HUDEP-2 (cell line): ENCODE results near the gene MBOAT1.
A peak's percentile ranks its signal among the peaks of the same experiment; 100 is the strongest.

ENCODE experiments used
- DNase-seq, 76 experiments: peaks; one replicate each; lab custom pipeline; 2025; ENCODE audit not compliant: unreplicated experiment in 76 of 76; lab: John Stamatoyannopoulos, UW

Gene MBOAT1

DNA sequence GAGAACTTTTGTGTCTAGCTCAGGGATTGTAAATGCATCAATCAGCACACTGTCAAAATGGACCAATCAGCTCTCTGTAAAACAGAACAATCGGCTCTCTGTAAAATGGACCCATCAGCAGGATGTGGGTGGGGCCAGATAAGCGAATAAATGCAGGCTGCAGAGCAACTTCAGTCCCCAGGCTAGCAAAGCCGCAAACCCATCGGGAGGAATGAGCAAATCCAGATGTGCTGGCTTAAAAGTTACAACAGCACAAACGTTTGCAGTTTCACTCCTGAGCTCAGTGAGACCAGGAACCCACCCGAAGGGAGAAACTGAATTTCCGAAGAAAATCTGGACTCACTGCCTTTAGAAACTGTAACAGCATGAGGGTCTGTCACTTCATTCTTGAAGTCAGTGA is 21.9 kb upstream of the MBOAT1 start:
- no peak for DNase-seq

DNA sequence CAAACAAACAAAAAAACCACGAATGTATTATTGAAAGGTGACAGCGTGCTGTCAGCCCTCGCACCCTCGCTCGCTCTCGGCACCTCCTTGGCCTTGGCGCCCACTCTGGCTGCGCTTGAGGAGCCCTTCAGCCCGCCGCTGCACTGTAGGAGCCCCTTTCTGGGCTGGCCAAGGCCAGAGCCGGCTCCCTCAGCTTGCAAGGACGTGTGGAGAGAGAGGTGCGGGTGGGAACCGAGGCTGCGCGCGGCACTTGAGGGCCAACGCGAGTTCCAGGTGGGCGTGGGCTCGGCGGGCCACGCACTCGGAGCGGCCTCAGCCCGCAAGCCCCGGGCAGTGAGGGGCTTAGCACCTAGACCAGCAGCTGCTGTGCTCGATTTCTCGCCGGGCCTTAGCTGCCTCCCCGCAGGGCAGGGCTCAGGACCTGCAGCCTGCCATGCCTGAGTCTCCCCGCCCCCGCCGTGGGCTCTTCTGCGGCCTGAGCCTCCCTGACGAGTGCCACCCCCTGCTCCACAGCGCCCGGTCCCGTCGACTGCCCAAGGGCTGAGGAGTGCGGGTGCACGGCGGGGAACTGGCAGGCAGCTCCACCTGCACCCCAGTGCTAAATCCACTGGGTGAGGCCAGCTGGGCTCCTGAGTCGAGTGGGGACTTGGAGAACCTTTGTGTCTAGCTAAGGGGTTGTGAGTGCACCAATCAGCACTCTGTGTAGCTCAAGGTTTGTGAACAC is 20.9 kb upstream of the MBOAT1 start:
- DNase-seq, result no peak

DNA sequence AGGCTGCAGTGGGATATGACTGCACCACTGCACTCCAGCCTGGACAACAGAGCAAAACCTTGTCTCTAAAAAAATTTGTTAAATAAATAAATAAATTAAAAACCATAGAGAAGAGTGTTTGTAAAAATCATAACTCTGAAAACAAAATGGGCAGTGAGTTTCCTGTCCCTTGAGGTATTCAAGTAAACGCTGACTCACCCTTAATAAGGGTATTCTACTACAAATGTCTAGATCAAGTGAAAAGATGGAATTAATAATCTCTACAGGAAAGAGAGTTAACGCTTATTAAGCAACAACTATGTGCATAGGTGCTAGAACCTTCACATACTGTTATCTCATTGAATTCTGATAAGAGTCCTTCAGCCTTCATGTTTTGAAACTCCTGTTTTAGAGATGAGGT is 19.9 kb upstream of the MBOAT1 start:
- no peak for DNase-seq

DNA sequence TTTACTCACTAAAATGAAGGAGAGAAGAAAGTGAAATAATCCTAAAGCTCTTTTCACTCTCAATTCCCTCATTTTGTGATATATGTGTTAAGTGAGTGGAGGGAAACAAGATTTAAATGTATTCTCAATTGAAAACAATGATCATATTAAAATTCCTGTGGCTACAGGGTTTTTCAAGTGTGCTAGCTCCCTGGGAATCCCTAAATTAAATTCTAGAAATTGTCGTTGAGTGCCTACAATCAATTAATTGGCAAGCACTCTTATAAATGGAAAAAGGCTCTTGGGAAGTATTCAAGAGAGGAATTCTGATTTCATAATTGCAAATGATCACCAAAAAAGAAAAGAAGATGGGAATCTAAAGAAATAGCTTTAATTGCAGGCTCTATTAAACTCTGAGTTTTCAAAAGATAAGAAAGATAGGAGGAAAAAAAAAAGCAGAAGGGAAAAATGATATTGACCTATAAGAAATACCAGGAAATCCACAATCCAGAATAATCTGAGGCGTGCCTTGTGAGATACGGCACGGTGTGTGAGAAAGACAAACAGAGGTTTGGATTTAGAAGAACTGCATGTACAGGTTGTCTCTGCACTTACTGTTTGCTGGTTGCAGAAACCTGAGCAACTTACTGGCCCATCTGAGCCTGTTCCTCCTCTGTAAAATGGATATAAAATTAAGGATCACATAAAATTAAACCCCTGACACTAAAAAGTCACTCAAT is 18.3 kb upstream of the MBOAT1 start:
- no peak for DNase-seq

DNA sequence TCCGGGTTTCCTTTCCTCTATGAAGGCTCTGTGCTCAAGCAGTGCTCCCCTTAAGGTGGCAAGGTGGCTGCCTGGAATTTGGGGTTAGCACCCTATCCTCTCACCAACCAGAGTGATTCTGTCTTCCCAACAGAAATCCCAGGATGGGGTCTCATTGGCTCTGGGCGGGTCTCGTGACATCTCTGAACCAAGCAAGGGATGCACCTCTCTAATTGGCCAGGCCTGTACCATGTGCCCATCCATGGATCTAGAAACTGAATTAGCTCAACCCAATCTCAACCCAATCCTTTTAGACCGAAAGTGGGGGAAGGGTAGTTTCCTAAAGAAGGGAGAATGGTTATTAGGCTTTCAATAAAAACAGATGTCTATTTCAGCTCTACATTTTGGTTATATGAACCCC is 17.6 kb upstream of the MBOAT1 start:
- no peak for DNase-seq

DNA sequence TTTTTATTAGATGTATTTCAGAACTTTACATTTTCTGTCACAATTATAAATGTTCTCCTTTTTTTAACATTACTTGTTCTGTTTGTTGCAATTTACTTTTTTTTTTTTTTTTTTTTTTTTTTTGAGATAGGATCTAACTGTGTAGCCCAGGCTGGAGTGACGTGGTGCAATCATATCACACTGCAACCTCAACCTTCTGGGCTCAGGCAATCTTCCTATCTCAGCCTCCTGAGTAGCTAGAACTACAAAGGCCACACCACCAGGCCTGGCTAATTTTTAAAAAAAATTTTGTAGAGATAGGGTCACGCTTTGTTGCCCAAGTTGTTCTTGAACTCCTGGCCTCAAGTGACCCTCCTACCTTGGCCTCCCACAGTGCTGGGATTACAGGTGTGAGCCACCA is 15.1 kb upstream of the MBOAT1 start:
- peak in 31 of 76 experiments; percentile 6 to 70 (median 31) for DNase-seq

DNA sequence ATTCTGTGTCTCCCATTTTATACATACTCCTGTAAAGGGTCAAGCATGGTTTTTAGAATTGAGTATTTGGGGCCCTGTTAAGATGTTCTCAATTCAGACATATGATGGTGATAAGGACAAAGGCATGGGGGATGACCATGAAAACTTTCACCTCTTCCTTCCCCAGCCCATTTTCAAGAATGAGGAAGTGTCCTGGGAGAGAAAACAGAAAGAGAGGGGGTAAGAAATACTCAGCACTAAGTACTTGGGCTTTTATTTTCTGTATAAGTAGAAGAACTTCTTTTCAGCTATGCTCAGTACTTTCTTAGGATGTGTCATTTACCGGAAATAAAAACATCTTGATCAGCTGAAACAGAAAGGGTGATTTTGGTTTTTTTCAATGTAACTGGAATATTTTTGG is 10.9 kb upstream of the MBOAT1 start:
- DNase-seq, result no peak

DNA sequence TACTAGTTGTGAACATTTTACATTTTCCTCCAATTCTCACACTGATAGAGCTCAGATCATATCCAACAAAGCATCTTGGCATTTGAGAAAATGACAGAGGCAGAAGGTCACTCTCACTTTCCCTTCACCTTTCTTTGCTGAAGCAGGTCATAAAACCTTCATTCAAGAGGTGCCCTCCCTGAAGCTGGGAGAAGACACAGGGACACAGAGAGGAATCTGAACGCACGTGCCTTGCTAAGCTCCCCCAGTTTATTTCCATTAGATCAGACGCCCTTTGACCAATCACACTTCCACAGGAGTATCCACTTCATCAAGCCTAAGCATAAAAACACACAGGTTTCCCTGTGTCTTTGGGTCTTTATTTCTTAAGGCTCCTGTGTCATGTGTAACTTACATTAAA is 9.2 kb upstream of the MBOAT1 start:
- DNase-seq, result no peak

DNA sequence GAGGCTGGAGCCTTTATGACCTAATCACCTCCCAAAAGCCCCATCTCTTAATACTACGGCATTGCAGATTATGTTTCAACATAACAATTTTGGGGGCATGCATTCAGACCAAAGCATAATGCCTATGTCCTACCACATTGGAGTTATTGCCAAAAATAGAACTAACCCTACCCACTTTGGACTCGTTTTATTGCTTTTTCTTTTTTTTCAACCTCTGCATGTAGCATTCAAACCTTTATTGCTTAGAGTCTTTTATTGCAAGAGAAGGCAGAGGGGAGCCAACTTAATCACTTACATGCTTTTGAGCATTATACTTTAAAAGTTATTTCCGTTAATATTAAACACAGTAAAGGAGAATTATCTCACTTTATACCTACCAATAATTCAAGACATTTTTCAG is 8.1 kb upstream of the MBOAT1 start:
- DNase-seq, result no peak

DNA sequence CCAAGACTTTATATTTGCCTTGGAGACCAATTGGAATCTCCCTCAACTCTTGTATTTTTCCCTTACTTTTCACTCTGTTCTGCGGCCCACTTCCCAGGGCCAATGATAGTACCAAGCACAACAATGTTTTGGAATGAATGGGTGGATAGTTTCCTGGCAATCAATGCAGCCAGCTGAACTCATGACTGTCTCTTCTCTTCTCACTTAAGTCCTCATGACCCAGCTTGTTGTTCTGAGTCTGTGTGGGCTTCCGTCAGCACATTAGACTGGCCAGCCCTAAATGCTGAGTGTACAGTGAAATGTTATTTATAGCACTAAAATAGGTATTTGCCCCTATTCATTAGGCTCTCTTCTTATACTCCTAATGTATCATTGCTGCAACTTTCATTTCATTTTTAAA is 5.6 kb upstream of the MBOAT1 start:
- DNase-seq, result no peak

DNA sequence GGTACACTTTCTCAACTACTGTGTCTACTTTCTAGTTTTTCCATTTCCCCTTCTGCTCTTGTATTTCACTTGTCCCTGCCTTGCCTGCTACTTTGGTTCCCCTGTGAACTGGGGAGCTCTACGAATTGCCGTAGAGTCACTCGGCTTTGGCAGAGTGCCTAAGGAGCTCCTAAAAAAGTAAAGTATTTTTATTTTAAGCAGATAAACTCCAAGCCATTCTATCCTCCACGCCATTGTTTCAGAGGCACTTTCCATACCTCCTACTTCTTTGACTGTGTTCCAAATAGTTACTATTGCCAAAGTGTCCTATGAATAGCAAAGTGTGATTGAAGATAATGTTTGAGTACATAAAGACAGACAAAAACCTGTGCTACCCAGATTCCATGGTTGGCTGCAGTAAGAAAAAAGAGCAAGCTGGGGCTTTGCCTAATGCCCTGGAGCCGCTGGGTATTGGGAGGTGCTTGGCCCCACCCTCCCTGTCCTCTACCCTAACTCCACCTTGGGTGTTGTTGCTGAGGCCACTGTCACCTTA is 5.1 kb upstream of the MBOAT1 start:
- DNase-seq, result peak in 9 of 76 experiments; percentile 7 to 66 (median 28)

DNA sequence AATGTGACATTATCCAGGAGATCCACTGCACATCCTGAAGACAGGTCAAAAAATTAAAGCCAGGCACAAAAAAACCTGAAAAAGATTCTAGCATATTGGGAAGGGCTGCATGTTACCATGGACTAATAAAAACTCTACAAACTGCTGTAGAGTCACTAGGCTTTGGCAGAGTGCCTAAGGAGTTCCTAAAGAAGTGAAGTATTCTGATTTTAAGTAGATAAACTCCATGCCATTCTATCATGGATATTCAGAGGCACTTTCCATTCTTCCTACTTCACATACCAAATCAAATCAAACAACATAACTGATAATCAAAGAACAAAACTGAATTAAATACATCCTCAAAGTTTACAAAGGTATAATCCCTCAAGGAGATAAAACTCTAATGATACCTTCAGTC is 3.0 kb upstream of the MBOAT1 start:
- no peak for DNase-seq

DNA sequence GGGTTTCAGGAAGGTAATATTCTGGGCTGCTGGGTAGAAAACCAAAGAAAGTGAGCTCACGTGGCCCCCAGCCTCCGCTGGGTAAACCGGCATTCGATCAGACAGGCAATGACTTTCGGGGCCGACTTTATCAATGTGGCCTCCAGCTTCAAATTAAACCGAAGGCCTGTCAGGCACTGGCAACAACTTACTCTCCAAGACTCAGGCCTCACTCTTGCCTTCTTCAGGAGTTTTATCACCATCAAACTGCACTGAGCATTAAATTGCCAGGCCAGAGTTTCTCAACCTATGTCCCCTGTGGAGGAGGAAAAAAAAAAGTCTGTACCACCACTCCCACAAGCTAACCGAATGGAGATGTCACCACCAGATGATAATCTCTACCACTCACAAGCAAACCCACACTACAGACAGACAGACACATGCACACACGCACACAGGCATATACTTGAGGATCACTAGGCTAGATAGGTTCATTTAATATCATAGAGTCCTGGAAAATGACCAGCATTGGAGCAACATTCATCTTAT is 1.1 kb upstream of the MBOAT1 start:
- peak in 71 of 76 experiments; percentile 15 to 90 (median 67) for DNase-seq

DNA sequence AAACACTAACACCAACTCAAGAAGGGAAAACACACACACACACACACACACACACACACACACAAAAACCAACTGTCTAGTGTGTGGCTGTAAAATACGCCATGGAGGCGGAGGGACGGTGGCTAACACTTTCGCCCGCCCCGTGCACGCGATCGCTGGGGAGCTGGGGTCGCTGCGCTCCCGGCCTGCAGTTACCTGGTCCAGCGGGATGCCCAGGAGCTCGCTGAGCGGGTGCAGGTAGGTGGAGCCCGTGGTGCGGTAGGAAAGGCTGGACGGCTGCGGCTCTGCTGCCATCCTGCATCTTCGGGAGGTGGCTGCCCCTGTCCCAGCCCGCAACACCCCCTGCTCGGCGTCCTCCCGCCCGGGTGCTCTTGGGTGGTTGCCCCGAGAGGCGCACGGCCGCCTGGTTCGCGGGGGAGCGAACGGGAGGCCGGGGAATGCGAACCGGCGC is 303 bp downstream of the MBOAT1 start:
- DNase-seq, result peak in 17 of 76 experiments; percentile 20 to 87 (median 54)

DNA sequence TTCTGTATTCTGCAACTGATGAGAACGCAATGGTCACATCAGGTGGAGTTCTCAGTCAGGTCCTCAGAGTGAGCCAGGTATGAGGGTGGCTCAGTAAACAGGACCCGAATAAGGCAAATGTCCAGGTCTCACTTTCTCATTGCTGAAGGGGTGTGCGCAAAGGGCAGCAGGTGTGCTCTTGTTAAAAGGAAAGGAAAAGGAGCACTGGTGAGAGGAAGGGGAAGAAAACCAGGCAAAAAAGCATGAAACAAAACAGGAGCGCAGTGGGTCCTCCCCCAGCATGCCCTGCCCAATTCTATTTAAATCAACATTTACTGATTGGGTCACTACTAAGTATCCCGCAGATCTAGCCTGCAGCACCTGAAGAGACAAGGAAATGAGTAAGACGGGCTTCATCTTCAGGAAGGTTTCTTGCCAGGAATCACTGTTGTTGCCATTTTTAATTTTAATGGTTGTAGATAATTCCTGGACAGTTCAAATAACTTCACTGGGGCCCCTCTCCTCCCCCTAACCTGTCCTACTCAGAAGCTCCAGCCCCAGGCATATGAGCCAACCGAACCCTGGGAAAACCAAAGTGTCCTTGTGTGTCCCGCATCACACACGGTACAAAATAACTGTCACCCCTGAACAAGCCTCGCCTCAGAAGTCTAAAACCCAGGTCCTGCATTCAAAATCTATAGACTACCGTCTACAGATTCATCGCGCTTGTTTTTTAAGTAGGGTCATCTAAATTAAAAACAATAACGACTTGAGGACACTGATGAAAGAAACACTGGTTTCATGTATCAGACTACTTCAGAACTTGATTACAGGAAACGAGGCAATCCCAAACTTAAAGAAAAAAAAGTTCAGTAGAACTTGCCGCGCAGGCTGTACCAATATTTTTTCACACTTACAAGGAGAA is 980 bp downstream of the MBOAT1 start:
- peak in 17 of 76 experiments; percentile 20 to 55 (median 33) for DNase-seq

DNA sequence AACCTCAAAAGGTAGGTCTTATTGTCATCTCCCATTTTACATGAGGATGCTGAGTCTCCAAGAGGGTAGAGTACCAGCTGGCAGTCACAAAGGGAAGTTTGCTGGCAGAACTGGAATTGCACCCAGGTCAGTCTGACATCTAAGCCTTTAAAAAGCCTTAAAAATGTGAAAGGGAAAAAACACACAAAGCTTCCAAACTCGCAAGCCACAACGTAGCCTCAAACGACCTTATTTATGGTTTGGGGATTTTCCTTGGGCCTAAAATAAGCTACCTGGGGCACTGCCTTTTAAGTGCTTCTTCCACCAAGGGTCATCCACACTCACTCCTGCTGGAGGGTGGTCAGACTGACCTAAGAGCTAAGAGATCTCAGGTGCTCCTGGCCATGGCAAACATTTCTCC is 2.1 kb downstream of the MBOAT1 start:
- no peak for DNase-seq

DNA sequence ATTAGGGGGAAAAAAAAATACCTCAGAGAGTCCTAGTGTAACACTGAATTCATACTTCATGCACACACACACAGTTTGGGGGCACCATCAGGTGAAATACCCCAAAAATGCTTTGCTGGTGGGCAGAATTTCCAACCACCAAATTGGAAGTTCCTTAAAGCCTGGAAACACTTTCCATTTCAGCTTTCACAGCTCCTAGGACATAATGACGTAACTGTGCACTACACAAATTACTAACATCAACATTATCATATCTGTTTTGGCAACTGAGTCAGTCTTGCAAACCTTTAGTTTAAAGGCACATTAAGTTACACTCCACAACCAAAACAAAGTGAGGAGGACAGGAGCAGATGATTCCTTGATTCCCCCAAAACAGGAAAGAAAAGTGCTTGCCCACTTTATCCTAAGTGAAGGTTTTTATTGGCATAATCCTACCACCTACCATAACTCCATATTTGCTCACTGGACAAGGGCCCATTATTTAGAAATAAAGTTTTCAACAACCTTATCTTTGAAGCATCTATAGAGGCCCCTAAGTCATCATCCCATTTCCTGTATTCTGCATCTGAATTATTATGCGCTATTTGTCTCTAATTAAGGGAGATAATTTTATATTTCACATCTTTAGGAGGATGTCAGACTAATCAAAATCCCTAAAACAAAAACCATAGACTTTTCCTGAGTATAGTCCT is 3.4 kb downstream of the MBOAT1 start:
- no peak for DNase-seq

DNA sequence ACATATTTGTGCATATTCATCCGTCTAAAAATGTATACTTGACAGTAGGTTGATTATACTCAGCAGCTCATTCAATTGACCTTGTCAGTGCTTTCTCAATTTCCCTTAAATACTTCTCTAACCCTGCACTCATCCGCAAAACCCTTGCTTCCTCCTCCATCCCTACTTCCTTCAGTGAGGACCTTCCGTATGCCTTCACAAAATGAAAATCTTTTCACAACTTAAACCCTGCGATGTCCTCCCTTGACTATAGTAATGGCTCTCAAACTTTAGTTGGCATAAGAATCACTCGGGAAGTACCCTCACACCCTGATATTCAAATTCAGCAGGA is 5.2 kb downstream of the MBOAT1 start:
- DNase-seq, result no peak

DNA sequence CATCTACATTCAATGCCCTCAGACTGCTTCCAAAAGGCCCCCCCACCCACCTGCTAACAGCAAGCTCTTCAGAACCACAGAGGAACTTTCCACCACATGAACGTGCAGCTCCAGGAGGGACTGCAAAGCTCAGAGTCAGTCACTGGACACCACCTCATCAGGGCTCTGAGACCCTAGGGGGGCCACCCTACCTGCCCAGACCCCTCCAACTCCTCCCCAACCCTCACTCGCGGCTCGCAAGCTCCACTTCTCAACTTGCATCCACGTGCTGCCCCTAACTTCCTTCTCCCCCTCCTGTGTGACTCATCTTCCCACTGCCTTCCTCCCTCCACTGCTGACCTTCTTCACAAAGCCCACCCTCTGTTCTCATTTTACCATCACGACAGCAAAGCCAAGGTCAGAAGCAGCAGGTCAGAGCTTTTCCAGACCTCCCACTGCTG is 6.5 kb downstream of the MBOAT1 start:
- DNase-seq, result no peak

DNA sequence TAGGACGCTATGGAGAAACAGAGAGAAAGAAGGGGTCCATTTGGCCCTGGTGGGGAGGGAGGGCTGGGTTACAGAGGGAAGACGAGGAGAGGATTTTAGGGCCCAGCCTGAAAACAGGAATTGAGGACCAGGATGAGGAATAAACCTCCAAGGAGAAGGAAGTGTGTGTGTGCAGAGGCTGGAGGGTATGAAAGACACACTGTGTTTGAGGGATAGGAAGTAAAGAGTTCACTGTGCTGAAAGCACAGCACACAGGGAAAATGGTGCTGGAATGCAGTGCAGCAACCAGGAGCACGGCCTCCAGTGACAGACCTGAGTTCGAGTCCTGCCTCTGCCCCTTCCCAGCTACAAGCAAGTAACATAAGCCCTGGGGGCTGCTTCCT is 7.8 kb downstream of the MBOAT1 start:
- peak in 1 of 76 experiments; percentile 40 for DNase-seq
